Measurements from ENCODE around the gene GXYLT1.
"Not testable (repeated sequence)": the region's sequence is repeated elsewhere in the genome, so short reads cannot be mapped to it uniquely, and the experiment has no call there.

Gene GXYLT1

GRCh38 chr12:42145552-42146215 is 1.0 kb upstream of the GXYLT1 start:
- in situ Hi-C loops (cut with MboI; ENCODE audit: low sequenced_read_pairs): no loop called here

DNA sequence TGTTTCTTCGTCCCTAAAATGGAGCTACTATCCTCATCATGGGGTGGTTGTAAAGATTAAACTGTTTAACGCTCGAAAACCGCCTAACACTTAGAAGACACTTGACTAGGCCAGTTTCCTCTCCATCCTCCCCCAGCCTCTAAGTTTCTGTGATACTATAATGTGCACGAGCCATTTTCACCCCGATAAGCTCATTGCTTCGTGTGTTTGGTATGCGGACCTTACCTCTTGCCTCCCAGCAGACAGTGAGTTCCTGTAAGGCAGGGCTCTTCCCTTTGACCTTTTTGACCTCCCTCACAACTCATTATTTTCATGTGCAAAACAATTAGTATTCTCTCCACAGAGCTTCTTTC is 499 bp upstream of the GXYLT1 start:
- in situ Hi-C loops (cut with MboI; ENCODE audit: low sequenced_read_pairs): no loop called here

GRCh38 chr12:42144158-42144407 is 591 bp downstream of the GXYLT1 start:
- in situ Hi-C loops (cut with MboI; ENCODE audit: low sequenced_read_pairs): no loop called here

GRCh38 chr12:42143452-42144157 is 1.1 kb downstream of the GXYLT1 start:
- in situ Hi-C loops (cut with MboI; ENCODE audit: low sequenced_read_pairs): no loop called here

DNA sequence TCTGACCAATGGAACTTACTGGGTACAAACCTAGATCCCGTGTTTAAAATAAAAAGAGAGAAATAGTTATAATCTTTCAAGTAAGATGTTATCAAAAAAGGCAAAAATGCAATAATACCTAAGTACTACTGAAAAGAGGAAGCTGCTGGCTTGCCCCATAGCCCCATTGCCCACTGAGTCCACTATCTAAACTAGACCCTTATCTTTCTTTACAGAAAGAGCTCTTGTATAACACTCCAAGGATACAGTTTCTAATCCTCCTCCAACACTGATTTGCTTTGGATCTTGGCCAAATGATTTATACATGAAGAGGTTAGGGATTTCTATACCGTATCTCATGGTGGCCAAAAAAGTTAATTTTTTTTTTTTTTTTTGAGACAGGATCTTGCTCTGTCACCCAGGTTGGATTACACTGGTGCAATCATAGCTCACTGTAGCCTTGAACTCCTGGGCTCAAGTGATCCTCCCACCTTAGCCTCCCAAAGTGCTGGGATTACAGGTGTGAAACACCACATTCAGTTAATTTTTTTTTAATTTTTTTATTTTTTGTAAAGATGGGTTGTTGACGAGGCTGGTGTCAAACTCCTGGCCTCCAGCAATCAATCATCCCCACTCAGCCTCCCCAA is 2.6 kb downstream of the GXYLT1 start:
- in situ Hi-C loops (cut with MboI; ENCODE audit: low sequenced_read_pairs): no loop called here

DNA sequence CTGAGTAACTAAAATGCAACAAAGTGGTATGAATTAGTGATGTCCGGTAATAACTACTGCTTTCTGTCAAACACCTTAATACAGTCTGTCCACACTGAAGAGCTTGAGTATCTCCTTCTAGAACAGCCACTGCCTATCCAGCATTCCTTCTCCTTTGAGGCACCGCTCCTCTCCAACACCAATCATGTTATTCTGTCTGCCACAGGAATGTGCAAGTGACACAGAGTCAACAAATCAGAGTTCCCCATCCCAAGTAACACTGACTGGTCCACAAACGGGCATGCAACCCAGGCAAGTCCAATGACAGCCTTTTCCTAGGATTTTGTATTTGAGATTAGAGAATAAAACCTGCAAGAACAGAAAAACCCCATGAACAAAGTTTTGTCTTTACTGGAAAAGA is 3.8 kb downstream of the GXYLT1 start:
- in situ Hi-C loops (cut with MboI; ENCODE audit: low sequenced_read_pairs): no loop called here

GRCh38 chr12:42135259-42135814 is 9.3 kb downstream of the GXYLT1 start:
- in situ Hi-C loops (cut with MboI; ENCODE audit: low sequenced_read_pairs): loop anchor here (10.0 kb wide), 1 partner anchor 239 kb away; no protein-coding TSS in a partner anchor

DNA sequence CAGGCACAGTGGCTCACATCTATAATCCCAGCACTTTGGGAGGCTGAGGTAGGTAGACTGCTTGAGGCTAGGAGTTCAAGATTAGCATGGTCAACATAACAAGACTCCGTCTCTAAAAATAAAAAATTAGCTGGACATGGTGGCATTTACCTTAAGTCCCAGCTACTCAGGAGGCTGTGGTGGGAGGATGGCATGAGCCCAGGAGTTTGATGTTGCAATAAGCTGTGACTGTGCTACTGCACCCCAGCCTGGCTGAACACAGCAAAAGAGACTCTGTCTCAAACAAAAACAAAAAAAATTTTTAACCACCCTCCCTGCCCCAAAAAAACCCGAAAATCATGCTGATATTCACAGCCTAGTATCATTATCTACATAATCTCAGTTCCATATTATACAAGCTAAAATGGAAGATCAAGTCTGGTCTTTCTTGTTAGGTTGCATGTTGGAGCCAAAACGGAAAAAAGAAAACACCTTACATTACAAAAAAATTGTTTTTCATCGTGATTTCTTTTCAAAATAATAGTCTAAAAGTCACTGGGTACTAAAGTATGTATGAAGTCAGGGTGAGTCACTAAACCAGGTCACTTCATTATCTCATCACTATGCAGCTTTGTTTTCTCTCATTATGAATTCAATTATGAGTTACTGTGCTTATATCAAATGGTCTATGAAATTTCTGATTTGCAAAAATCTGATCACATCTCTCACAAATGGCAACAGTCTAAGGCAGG is 13.8 kb downstream of the GXYLT1 start:
- in situ Hi-C loops (cut with MboI; ENCODE audit: low sequenced_read_pairs): loop anchor here (10.0 kb wide), 1 partner anchor 244 kb away; no protein-coding TSS in a partner anchor

GRCh38 chr12:42129595-42130204 is 15.0 kb downstream of the GXYLT1 start:
- in situ Hi-C loops (cut with MboI; ENCODE audit: low sequenced_read_pairs): loop anchor here (10.0 kb wide), 1 partner anchor 245 kb away; no protein-coding TSS in a partner anchor

- in situ Hi-C loops (cut with MboI; ENCODE audit: low sequenced_read_pairs): no loop called here
These were observed 15.8 kb downstream of the GXYLT1 start for GRCh38 chr12:42128888-42129287.

DNA sequence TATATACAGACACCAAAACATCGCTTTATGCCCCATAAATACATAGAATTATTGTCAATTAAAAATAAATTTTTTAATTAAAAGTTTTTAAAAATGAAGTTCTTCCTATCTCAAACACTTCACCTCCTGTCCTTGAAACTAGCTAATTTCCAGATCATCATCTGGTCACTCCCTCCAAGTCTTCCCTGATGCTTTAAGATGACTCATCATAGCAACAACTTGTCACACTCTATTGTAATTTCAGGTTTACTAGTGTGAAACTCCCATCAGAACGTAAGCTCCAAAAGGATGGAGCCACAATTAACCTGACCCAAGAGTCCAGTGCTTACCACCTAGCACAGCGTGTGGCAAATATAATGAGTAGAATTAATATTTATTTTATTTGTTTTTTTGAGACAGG is 16.3 kb downstream of the GXYLT1 start:
- in situ Hi-C loops (cut with MboI; ENCODE audit: low sequenced_read_pairs): no loop called here

- in situ Hi-C loops (cut with MboI; ENCODE audit: low sequenced_read_pairs): no loop called here
These were observed 17.7 kb downstream of the GXYLT1 start for GRCh38 chr12:42126963-42127362.

- in situ Hi-C loops (cut with MboI; ENCODE audit: low sequenced_read_pairs): no loop called here
These were observed 19.3 kb downstream of the GXYLT1 start for GRCh38 chr12:42125388-42125767.

DNA sequence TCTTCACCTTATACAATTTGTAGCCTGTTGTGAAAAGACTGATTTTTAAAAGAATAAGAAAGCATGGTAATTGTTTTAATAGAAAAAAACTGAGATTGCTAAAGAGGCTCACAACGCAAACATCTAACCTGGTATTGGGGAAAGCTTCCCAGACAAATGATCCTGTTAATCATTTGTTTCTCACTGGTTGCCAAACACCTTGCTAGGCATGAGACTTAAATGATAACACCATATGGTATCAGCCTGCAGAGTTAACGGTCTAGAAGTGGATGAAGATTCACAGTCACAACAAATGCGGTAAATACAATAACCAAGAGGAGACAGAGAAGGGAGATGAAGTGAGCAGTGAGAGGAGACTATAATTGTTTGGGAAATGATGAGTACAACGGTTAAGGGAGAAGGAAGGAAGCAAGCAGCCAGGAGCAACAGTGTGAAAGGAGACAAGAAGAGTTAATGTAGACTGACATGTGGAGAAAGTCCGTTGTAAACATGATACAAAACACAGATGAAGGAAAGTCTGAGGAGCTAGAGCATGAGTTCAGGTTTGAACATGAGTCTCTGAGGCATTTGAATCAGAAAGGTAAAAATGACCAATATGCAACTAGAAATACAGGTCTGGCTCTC is 19.8 kb downstream of the GXYLT1 start:
- in situ Hi-C loops (cut with MboI; ENCODE audit: low sequenced_read_pairs): no loop called here

DNA sequence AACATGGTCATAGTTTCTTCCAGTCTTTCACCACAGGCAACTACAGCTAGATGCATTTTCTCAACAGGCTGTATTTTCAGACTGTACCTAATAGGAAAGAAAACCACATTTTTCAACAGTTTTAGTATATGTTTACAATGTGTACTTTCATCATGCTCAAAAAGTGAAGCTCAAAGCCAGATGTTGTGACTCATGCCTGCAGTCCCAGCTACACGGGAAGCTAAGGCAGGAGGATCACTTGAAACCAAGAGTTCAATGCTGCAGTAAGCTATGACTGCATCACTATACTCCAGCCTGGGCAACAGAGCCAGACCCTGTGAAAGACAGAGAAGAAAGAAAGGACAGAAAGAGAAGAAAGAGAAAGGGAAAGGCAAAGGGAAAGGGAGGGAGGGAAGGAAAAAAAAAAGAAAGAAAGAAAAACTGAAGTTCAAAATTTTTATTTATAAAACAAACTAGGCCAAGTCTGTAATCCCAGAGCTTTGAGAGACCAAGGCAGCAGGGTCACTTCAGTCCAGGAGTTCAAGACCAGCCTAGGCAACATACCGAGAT is 25.5 kb downstream of the GXYLT1 start:
- in situ Hi-C loops (cut with MboI; ENCODE audit: low sequenced_read_pairs): no loop called here

DNA sequence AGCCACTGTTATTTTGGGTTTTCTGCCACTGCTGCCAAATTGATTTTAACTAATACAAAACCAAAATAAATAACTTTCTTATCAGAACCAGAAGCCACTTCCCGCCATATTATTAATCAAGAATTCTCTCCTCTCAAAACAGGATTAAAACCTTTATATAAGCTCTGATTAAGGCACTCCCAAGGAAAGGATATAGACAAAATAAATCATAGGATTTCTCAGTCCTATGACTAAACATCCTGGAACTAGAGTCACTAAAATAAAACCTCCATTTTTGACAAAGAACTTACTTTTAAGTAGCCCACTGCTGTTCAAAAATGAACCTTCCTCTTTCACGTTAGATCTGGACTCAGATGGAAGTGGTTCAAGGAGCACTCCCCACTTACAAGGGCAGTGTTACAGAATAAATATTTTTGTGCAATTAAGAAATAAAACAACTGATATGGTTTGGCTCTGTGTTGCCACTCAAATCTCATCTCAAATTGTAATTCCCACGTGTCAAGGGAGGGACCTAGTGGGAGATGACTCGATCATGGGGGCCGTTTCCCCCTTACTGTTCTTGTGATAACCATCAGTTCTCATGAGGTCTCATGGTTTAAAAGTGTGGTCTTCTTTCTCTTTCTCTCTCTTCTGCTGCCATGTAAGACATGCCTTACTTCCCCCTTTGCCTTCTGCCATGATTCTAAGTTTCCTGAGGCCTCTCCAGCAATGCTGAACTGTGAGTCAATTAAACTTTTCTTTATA is 26.4 kb downstream of the GXYLT1 start:
- in situ Hi-C loops (cut with MboI; ENCODE audit: low sequenced_read_pairs): no loop called here

DNA sequence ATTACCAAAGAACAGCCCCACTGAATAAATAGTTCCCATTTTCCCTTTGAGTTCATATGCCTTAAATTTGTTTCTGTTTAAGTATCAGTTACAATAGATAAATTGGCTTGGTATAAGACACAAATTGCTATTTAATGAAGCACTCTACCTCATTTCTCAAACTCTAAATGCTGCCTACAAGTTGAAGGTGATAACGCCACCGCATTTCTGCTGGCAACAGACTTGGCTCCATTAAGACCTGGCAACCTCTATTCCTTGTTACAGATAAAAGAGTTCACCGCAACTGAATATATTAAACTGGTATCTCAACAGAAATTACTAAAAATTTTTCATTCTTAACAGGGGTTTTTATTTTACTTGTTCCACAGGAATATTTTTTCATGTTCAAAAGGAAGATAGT is 35.6 kb downstream of the GXYLT1 start:
- in situ Hi-C loops (cut with MboI; ENCODE audit: low sequenced_read_pairs): no loop called here

DNA sequence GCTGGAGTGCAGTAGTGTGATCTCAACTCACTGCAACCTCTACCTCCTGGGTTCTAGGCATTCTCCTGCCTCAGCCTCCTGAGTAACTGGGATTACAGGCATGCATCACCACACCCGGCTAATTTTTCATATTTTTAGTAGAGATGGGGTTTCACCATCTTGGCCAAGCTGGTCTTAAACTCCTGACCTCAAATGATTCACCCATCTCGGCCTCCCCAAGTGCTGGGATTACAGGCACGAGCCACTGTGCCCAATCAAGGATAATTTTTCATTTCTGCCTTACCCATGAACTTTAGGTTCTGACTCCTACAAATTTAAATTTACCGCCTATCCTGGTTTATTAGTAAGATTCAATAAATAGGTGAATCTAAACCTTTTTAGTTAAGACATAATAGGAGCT is 37.9 kb downstream of the GXYLT1 start:
- in situ Hi-C loops (cut with MboI; ENCODE audit: low sequenced_read_pairs): not testable (repeated sequence)

DNA sequence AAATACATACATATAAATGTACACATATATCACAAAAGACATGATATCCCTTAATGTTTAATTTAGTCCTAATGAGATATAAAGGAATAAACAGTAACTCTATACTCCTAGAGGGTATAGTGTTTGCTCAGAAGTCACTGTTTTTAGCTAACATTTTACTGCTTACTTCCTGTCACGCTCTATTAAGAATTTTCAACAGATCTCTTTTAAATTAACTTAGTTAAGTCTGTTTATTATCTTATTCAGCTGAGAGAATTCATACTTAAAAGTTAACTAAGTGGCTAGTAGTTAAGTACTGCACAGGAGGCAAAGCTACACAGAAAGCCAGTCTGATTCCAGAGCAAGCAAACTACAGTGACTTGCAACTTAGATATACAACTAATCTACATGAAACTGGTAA is 39.9 kb downstream of the GXYLT1 start:
- in situ Hi-C loops (cut with MboI; ENCODE audit: low sequenced_read_pairs): no loop called here

DNA sequence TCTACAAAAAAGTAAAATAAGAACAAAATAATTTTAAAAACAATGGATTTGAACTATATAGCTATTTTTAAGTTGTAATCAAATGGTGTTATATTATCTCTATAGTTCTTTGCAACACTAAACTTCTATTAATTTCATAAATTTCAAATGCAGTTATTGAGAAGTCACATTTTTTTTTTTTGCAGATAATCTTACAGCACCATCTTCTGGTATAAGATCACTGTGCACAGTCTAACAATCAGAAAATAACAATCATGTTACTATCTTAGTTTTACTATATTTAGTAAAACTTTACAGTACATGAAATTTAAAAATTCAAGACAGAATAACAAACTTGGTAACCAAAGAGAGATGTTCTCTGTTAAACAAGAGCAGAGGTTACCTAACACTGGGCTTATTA is 40.6 kb downstream of the GXYLT1 start:
- in situ Hi-C loops (cut with MboI; ENCODE audit: low sequenced_read_pairs): no loop called here
